ENCODE measurements around the gene TCF25. TPM values are rescaled to one million over a fixed set of nuclear protein-coding genes. Genes with fewer than 3 reads are reported as not detected.

Gene TCF25
- total RNA-seq, 1 donor = 163 TPM

GRCh38 chr16:89848974-89849373, 24.4 kb upstream of the TCF25 start:
- no peak for DNase-seq (ENCODE audit: low read depth)
- H3K4me3 ChIP-seq (ENCODE audit: low read depth, low read length) = no peak overlapping the region
- TF ChIP-seq, protein P1, sequence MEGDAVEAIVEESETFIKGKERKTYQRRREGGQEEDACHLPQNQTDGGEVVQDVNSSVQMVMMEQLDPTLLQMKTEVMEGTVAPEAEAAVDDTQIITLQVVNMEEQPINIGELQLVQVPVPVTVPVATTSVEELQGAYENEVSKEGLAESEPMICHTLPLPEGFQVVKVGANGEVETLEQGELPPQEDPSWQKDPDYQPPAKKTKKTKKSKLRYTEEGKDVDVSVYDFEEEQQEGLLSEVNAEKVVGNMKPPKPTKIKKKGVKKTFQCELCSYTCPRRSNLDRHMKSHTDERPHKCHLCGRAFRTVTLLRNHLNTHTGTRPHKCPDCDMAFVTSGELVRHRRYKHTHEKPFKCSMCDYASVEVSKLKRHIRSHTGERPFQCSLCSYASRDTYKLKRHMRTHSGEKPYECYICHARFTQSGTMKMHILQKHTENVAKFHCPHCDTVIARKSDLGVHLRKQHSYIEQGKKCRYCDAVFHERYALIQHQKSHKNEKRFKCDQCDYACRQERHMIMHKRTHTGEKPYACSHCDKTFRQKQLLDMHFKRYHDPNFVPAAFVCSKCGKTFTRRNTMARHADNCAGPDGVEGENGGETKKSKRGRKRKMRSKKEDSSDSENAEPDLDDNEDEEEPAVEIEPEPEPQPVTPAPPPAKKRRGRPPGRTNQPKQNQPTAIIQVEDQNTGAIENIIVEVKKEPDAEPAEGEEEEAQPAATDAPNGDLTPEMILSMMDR (IDR thresholded peaks at IDR 0.05; ENCODE audit: insufficient read depth, low read length) = no peak

DNA sequence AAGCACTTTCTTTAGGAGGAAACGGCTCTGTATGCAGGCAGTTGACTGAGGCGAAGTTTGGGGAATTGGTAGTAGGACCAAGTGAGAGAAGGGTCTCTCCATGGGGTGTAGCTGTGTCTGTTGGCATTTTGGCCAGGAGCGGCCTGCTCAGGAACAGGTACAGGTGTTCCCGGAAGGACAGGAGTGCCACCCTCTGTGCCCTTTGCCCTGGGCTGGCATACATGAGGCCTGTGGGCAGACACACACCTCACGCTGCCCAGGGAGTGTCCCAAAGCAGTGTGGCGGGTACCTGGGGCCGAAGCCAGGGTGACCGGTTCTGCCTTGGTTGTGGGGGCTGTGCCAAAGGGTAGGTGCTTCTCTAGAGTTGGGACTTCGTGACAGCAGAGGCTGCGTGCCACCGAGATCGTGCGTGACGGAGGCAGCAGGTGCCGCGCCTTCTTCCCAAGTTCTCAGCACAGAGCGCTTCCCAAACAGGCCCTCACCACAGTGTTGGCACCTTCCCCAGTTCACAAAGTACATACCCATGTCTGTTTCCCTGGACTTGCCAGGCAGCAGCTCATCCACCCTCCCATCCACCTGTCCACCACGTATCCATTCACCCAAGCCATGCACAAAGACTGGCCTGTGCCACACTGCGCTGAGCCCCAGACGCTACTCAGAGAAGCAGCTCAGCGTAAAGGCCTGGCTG, 19.9 kb upstream of the TCF25 start:
- TF ChIP-seq, protein P1 (IDR thresholded peaks at IDR 0.05; ENCODE audit: insufficient read depth, low read length) = no peak

GRCh38 chr16:89855301-89855945, 18.0 kb upstream of the TCF25 start:
- TF ChIP-seq, protein P1 (IDR thresholded peaks at IDR 0.05; ENCODE audit: insufficient read depth, low read length) = no peak

More for the DNA sequence above, 19.9 kb upstream of the TCF25 start:
- H3K4me3 ChIP-seq (ENCODE audit: low read depth, low read length) = no peak overlapping the region
- DNase-seq (ENCODE audit: low read depth) = no peak

GRCh38 chr16:89855986-89856385, 17.4 kb upstream of the TCF25 start:
- H3K4me3 ChIP-seq (ENCODE audit: low read depth, low read length) = no peak overlapping the region
- no peak for DNase-seq (ENCODE audit: low read depth)
- TF ChIP-seq, protein P1 (IDR thresholded peaks at IDR 0.05; ENCODE audit: insufficient read depth, low read length) = no peak

More at GRCh38 chr16:89855301-89855945, 18.0 kb upstream of the TCF25 start:
- no peak for DNase-seq (ENCODE audit: low read depth)
- H3K4me3 ChIP-seq (ENCODE audit: low read depth, low read length) = no peak overlapping the region

GRCh38 chr16:89858973-89859614, 14.3 kb upstream of the TCF25 start:
- TF ChIP-seq, protein P1 (IDR thresholded peaks at IDR 0.05; ENCODE audit: insufficient read depth, low read length) = no peak
- no peak overlapping the region for H3K4me3 ChIP-seq (ENCODE audit: low read depth, low read length)
- no peak for DNase-seq (ENCODE audit: low read depth)

DNA sequence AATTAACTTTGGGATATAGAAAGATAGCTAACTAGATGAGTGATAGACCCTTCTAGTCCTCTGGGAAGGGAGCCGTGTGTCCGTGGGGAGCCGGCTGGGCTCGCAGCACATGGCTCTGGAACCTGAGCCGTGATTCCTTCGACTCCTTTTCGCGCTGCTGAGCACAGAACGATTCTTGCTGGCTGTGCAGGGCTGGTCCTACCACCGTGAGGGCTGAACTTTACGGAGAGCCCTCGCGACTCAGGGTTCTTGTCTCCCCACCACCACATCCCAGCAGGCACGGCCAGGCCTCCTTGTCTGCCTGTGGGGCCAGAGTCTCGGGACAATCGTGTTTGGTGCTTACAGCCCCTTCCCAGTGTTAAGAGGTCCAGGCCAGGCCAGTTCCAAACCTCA, 13.8 kb upstream of the TCF25 start:
- no peak overlapping the region for H3K4me3 ChIP-seq (ENCODE audit: low read depth, low read length)
- TF ChIP-seq, protein P1 (IDR thresholded peaks at IDR 0.05; ENCODE audit: insufficient read depth, low read length) = no peak
- DNase-seq (ENCODE audit: low read depth) = no peak

Measured in fibroblast of the aortic adventitia (primary cell).